Sigmoid colon (tissue), 7 donors: ENCODE measurements around the gene GLYR1. TPM values are rescaled to one million over a fixed set of nuclear protein-coding genes. Genes with fewer than 3 reads are reported as not detected.

Source experiments
- DNase-seq: peaks from one replicate; pipeline ENCODE4 v3.0.0-alpha.2; 2019
- H3K27ac ChIP-seq, 4 donors: fragments of 200-600 bp; sonication (generic); one replicate each; pipeline ENCODE4 v1.5.1; 2016 to 2019; ENCODE audit warnings: mild to moderate bottlenecking in 1 of 4
- H3K27me3 ChIP-seq, 3 donors: fragments of 200-600 bp; sonication (generic); one replicate each; pipeline ENCODE4 v1.5.1; 2019; ENCODE audit warnings: mild to moderate bottlenecking in 1 of 3
- H3K36me3 ChIP-seq, 4 donors: fragments of 200-600 bp; sonication (generic); one replicate each; pipeline ENCODE4 v1.5.1; 2016 to 2019
- H3K4me1 ChIP-seq, 4 donors: fragments of 200-600 bp; sonication (generic); one replicate each; pipeline ENCODE4 v1.5.1; 2017 to 2019
- H3K4me3 ChIP-seq, 4 donors: fragments of 200-600 bp; sonication (generic); one replicate each; pipeline ENCODE4 v1.5.1; 2017 to 2019; ENCODE audit warnings: mild to moderate bottlenecking in 2 of 4, moderate library complexity in 1 of 4
- H3K9me3 ChIP-seq, 4 donors: fragments of 200-600 bp in 3 of 4; sonication (generic) in 3 of 4; one replicate each; pipeline versions ENCODE4 v1.5.1 to v1.6.1; 2013 to 2019
- EP300 ChIP-seq, 4 donors: sonication (generic); formaldehyde crosslinking; IDR thresholded peaks; one replicate each; pipeline ENCODE4 v1.6.1; 2017; ENCODE audit warnings: antibody characterized with exemption in 4 of 4
- POLR2A ChIP-seq, 2 donors: fragments of 450-650 bp; IDR thresholded peaks; one replicate each; pipeline ENCODE4 v1.6.1; 2016; ENCODE audit warnings: antibody characterized with exemption in 2 of 2, mild to moderate bottlenecking in 2 of 2, moderate library complexity in 2 of 2
- POLR2AphosphoS5 ChIP-seq, 4 donors: sonication (generic); formaldehyde crosslinking; IDR thresholded peaks; one replicate each; pipeline ENCODE4 v1.6.1; 2017; ENCODE audit warnings: antibody characterized with exemption in 4 of 4
- WGBS, 2 donors: extraction: QIAGEN DNeasy Blood & Tissue Kit; methylation state at CpG; one replicate each; pipeline ENCODE4 v1.1.7; 2013; 5-methylcytosine and 5-hydroxymethylcytosine counted together
- intact Hi-C: fragments of 100-400 bp; cut with DNase I; formaldehyde crosslinking; loops from one replicate; pipeline ENCODE4 v1.15.1; 2023
- polyA plus RNA-seq, 3 donors: library from polyadenylated mRNA; stranded (reverse); fragments of 200-250 nt; gene quantifications; one replicate each; pipeline ENCODE4 v1.2.3, GENCODE V29; 2013
- total RNA-seq, 4 donors: library from RNA; depleted of rRNA; stranded (reverse); fragments of >200 nt; gene quantifications; one replicate each; pipeline ENCODE4 v1.1.0, GENCODE V29; 2016
- TF ChIP-seq, protein P1 (sequence below), 4 experiments: fragments of 450-650 bp in 3 of 4; fragments of 200-600 bp in 1 of 4; IDR thresholded peaks; one replicate each; pipeline ENCODE4 v1.5.1; 2016 to 2019; ENCODE audit warnings: antibody characterized with exemption in 4 of 4, mild to moderate bottlenecking in 3 of 4, moderate library complexity in 2 of 4
- donor health status: healthy with polysubstance abuse.
- donor health status: Bipolar disorder and iron deficiency.
- donor health status: healthy.

Gene GLYR1
- total and polyA plus RNA-seq, 7 donors, result 48.0 to 70.5 (median 59.9) TPM

DNA sequence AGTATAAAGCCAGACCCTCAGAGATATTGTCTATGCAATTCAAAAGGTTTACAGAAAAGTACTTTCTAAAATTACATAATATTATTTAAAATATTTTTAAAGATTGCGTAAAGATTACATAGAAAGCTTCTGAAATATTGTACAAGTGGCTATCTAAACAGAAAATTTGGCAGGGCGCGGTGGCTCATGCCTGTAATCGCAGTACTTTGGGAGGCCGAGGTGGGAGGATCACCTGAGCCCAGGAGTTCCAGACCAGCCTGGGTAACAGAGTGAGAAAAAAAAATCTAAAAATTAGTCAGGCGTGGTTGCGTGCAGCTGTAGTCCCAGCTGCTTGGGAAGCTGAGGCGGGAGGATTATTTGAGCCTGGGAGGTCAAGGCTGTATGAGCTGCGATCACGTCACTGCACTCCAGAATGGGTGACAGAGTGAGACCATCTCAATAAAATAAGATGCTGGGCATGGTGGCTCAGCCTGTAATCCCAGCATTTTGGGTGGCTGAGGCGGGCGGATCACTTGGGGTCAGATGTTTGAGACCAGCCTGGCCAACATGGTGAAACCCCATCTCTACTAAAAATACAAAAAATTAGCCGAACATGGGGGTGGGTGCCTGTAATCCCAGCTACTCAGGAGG, 18.3 kb upstream of the GLYR1 start:
- peaks cover 12 to 40% (median 19%) of the 10 kb centered on the region in 4 donors for H3K36me3 ChIP-seq
- H3K4me1 ChIP-seq, result peaks cover 0 to 3% (median 0%) of the 10 kb centered on the region in 4 donors
- H3K9me3 ChIP-seq, result no peaks in the 10 kb centered on the region
- no peaks in the 10 kb centered on the region for H3K27me3 ChIP-seq
- 96% methylated on average over 13 of the region's 13 CpGs for WGBS, 2 donors
- H3K4me3 ChIP-seq, result no peak overlapping the region
- intact Hi-C loops, result no loop called here
- H3K27ac ChIP-seq, result no peak overlapping the region
- TF ChIP-seq POLR2A (IDR thresholded peaks at IDR 0.05) (no peak), EP300 (IDR thresholded peaks at IDR 0.05) (no peak), POLR2AphosphoS5 (IDR thresholded peaks at IDR 0.05) (no peak)
- TF ChIP-seq, protein P1, sequence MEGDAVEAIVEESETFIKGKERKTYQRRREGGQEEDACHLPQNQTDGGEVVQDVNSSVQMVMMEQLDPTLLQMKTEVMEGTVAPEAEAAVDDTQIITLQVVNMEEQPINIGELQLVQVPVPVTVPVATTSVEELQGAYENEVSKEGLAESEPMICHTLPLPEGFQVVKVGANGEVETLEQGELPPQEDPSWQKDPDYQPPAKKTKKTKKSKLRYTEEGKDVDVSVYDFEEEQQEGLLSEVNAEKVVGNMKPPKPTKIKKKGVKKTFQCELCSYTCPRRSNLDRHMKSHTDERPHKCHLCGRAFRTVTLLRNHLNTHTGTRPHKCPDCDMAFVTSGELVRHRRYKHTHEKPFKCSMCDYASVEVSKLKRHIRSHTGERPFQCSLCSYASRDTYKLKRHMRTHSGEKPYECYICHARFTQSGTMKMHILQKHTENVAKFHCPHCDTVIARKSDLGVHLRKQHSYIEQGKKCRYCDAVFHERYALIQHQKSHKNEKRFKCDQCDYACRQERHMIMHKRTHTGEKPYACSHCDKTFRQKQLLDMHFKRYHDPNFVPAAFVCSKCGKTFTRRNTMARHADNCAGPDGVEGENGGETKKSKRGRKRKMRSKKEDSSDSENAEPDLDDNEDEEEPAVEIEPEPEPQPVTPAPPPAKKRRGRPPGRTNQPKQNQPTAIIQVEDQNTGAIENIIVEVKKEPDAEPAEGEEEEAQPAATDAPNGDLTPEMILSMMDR (IDR thresholded peaks at IDR 0.05), result no peak
- DNase-seq, result no peak

DNA sequence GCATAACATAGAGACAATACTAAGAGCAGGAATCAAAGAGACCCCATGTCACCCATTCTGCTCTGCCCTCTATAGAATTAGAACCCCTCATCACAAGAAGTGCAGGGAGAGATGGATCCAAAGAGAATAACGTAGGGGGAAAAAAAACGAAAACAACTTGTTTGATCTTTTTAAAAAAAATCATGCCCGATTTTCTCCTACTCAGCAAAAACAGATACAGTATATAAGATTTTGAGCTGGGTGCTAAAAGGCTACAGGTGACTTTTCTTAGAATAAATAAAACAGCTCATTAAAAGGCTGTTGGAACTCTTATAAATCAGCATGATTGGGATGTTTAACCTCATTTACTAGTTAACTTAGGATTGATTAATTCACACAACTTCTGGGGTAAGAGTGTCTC, 17.6 kb upstream of the GLYR1 start:
- H3K27ac ChIP-seq, result no peak overlapping the region
- no peak for TF ChIP-seq POLR2A (IDR thresholded peaks at IDR 0.05)
- TF ChIP-seq, protein P1 (IDR thresholded peaks at IDR 0.05), result no peak
- TF ChIP-seq POLR2AphosphoS5 (IDR thresholded peaks at IDR 0.05), result no peak
- TF ChIP-seq EP300 (IDR thresholded peaks at IDR 0.05), result no peak
- WGBS, 2 donors, result 91 to 95% methylated on average over 3 of the region's 3 CpGs
- H3K9me3 ChIP-seq, result no peaks in the 10 kb centered on the region
- peaks cover 18 to 42% (median 21%) of the 10 kb centered on the region in 4 donors for H3K36me3 ChIP-seq
- H3K4me3 ChIP-seq, result no peak overlapping the region
- DNase-seq, result no peak
- no peaks in the 10 kb centered on the region for H3K27me3 ChIP-seq
- H3K4me1 ChIP-seq, result peaks cover 0 to 3% (median 0%) of the 10 kb centered on the region in 4 donors
- intact Hi-C loops, result no loop called here

DNA sequence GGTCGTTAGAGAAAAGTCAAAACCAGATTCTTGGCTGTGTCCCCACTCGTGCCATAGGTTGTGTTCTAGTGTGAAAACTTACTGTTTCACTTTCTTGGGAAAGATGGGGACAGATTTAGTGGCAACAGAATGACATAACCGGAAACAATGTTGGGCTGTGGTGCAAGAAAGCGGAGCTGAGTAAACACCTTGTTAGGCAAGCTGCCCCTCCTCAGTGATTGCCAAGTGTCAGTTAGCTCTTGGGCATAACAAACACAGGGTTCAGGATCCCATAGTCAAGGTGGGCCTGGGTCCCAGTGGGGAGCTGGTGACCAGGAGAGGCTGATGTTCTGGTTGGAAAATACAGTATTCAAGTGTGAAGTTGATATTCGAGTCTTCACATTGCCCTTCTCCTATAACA, 15.6 kb upstream of the GLYR1 start:
- peaks cover 0 to 3% (median 0%) of the 10 kb centered on the region in 4 donors for H3K4me1 ChIP-seq
- no peak overlapping the region for H3K27ac ChIP-seq
- no peaks in the 10 kb centered on the region for H3K9me3 ChIP-seq
- H3K4me3 ChIP-seq, result no peak overlapping the region
- H3K36me3 ChIP-seq, result peaks cover 31 to 55% (median 37%) of the 10 kb centered on the region in 4 donors
- H3K27me3 ChIP-seq, result no peaks in the 10 kb centered on the region
- TF ChIP-seq EP300 (IDR thresholded peaks at IDR 0.05), result no peak
- TF ChIP-seq POLR2AphosphoS5 (IDR thresholded peaks at IDR 0.05), result no peak
- TF ChIP-seq POLR2A (IDR thresholded peaks at IDR 0.05), result no peak
- TF ChIP-seq, protein P1 (IDR thresholded peaks at IDR 0.05), result no peak
- WGBS, 2 donors, result 34 to 75% methylated on average over 5 of the region's 5 CpGs
- DNase-seq, result no peak
- intact Hi-C loops, result no loop called here

DNA sequence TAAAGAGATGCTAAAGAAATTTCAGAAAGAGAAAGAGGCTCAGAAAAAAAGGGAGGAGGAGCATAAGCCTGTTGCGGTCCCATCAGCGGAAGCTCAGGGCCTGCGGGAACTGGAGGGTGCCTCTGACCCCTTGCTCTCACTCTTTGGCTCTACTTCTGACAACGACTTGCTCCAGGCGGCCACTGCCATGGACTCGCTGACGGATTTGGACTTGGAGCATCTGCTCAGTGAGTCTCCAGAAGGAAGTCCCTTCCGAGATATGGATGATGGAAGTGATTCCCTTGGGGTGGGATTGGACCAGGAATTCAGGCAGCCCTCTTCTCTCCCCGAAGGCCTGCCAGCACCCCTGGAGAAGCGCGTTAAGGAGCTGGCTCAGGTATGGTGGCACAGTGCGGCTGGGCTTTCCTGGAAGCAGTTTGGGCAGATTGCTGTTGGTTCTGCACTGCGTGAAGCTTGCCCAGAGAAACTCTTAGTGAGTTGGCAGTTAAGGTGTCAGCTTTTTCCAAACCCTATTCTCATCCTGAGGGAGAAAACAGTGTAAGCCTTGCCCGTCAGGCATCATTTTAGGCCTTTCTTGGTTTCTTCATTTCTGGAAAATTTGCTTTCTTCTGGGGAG, 13.7 kb upstream of the GLYR1 start:
- WGBS, 2 donors, result 95 to 97% methylated on average over 14 of the region's 14 CpGs
- no peak for DNase-seq
- Histone ChIP-seq H3K4me3 (no peak overlapping the region), H3K4me1 (peaks cover 0 to 3% (median 0%) of the 10 kb centered on the region in 4 donors), H3K27ac (no peak overlapping the region), H3K27me3 (no peaks in the 10 kb centered on the region), H3K9me3 (no peaks in the 10 kb centered on the region), H3K36me3 (peaks cover 36 to 73% (median 40%) of the 10 kb centered on the region in 4 donors)
- TF ChIP-seq POLR2AphosphoS5 (IDR thresholded peaks at IDR 0.05) (no peak), EP300 (IDR thresholded peaks at IDR 0.05) (no peak), POLR2A (IDR thresholded peaks at IDR 0.05) (no peak)
- TF ChIP-seq, protein P1 (IDR thresholded peaks at IDR 0.05), result no peak
- intact Hi-C loops, result no loop called here
